ENCODE data around the gene GJD3.

DNA sequence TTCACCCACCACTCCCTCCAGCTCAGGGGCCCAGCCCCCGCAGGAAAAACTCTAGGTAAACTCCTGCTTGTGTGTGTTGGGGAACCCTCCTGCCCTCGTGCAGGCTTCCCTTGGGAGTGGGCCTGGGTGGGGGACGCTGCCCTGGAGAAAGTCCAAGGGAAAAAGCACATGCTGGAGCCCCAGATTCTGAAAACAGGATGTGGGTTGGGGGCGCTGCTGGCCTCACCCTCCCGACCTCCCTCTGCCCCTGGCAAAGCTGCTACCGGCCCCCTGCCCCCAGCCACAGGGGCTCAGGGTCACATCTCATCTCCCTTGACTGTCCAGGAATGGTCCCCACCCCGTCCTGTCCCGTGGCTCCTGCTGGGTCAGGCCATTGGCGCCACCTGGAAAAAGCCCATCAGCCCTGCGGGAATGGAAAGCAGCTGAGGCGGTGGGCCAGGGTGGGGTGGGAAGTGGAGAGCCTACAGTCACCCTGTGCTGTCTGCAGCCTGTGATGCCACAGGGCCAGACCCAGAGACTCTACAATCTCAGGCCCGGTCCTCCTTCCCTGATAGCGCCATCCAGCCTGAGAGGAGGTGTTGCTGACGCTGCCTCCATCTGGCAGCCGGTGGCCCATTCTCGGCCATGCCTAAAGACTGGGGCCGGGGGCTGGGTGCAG, 2.5 kb upstream of the GJD3 start:
- TF ChIP-seq, protein P1, sequence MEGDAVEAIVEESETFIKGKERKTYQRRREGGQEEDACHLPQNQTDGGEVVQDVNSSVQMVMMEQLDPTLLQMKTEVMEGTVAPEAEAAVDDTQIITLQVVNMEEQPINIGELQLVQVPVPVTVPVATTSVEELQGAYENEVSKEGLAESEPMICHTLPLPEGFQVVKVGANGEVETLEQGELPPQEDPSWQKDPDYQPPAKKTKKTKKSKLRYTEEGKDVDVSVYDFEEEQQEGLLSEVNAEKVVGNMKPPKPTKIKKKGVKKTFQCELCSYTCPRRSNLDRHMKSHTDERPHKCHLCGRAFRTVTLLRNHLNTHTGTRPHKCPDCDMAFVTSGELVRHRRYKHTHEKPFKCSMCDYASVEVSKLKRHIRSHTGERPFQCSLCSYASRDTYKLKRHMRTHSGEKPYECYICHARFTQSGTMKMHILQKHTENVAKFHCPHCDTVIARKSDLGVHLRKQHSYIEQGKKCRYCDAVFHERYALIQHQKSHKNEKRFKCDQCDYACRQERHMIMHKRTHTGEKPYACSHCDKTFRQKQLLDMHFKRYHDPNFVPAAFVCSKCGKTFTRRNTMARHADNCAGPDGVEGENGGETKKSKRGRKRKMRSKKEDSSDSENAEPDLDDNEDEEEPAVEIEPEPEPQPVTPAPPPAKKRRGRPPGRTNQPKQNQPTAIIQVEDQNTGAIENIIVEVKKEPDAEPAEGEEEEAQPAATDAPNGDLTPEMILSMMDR (IDR thresholded peaks at IDR 0.05 in 4 of 5, conservative IDR thresholded peaks at IDR 0.05 in 1 of 5) = no peak
- TF ChIP-seq POLR2A (IDR thresholded peaks at IDR 0.05) = no peak
